Suppressor macrophage treated with lipopolysaccharide for 1 hour (primary cell): Measurements from ENCODE around the gene TCF4.

ENCODE experiments used
- DNase-seq, 3 donors: peaks; one replicate each; pipeline ENCODE4 v3.0.0-alpha.2; 2020 to 2022

TCF4 gene

DNA sequence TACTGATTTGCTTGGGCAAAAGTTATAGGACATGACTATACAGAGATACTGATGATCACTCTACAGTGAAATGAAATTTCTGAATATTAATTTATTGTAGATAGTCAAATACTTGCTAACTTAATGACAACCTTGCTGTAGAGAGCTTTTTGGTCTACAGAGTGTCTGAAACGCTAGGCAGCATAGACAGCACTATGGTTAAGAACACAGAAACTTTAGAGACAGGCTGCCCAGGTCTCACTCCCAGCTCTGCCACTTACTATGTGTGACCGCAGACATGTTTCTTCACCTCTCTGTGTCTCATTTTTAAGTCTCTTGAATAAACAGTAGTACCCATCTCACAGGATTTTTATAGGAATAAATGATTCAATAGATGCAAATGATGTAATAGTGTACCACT, 247.0 kb downstream of the TCF4 start:
- DNase-seq = no peak

DNA sequence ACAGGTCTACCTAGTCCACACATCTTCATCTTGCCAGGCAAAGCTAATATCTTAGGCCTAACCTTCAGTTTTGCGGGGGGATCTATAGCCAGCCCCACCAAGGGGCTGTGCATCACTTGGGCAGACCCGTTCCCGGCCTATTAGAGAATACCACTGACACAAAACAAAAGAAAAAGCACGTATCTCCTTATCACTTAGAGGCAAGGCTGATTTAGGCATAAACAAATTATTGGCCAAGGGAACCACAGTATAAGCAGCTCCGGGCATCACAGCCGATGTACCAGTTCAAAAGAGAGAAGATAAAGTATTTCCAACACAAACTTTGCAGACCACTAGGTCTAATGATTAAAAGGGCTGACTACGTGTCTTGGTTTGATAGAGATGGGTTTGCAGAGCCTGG, 248.0 kb downstream of the TCF4 start:
- no peak for DNase-seq

DNA sequence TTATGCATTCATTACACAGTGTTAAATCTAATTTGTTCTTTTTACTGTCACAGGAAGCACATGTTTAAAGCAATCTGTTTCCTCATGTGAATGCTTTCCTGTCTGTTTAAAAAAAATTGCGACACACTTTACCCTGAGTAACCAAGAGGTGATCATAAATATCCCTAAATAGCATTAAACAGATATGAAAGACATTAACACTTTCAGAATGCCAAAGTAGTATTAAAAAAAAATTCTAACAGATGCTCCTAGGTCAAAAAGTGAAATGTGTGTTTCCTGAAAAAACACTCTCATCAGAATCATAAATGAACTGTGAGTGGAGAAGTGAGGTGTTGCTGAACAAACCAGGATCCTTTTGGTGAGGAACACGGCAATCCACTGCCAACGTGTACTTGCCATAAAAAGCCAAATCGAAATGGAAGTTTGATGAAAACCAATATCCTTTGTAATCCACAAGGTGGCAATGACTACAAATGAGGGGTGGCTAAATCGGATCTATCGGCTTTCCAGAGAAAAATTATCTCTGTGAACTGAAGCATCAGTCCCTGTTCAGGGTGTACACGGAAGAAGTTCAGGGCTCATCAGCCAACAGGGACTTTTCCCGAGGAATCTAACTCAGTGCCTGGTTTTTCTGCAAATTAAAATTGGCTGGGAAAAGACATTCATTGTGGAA, 248.9 kb downstream of the TCF4 start:
- DNase-seq = no peak

DNA sequence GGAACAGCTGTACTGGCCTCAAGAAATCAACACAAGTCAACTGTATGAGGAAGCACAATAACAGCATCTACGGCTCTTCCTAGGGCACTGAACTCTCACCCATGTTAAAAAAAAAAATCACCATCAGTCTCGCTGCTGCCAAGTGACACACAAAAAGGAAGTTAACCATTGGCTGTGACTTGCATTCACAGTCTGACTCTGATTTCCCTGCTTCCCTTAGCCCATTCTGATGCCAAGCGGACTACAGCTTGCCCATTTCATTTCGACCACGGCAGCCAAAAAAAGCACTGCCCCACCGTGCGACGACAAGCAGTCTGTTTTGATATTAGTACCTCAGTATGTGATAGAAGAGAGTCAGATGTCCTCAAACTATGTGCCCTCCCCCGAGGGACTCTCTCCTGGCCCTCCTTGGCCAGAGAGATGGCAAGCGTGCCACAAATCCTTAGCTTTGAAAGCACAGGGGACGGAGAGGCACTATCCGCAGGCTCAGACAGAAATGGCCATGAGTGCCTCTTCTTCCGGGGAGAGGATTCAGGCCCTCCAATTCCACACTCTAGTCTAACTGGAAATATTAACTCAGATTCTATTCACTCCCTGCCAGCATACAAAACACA, 250.0 kb downstream of the TCF4 start:
- DNase-seq = peak; percentile 55 to 64 (median 60)

DNA sequence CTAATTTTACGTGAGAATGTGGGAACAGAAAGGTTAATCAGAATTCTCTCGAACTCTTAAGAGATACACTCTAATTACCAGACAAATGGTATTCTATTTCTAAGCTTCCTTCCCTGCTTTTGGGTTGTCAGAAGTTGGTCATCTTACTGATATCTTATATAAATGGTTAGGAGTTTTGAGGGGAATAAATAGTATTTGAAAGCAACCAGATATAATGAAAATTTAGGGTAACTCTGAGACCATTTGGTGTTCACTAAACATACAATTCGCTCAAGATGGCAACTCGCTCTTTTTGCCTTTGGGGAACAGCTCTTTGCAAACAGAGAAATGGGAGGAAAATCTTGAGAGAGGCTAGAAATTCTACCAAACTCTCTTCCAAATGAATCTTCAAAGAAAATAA, 250.9 kb downstream of the TCF4 start:
- no peak for DNase-seq

DNA sequence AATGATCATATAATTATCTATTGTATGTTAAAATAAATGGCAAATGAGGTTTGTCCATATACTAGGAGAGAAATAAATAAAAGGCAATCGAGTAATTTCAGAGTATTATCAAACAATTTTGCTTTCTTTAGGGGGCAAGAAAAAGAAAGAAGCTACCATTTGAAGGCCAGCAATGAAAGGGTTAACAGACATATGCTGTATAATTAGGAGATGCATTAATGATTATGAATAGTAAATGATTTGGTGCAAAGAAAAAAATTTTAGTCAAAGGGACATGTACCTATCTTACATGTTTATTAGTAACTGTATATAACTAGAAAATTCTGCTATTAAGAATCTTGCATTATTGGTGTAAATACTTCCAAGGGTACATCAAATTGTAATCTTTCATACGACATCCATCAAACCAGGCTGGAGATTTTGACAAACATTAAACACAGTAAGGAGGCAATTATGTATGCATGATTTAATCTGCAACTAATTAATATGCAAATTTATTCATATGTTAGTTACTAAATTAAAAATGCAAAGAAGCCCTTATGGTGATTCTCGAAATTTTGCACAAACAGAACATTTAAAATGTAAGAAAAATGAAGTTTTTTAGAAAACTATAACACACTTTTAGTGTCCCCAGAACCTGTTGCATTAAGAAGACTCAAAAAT, 251.4 kb downstream of the TCF4 start:
- no peak for DNase-seq

DNA sequence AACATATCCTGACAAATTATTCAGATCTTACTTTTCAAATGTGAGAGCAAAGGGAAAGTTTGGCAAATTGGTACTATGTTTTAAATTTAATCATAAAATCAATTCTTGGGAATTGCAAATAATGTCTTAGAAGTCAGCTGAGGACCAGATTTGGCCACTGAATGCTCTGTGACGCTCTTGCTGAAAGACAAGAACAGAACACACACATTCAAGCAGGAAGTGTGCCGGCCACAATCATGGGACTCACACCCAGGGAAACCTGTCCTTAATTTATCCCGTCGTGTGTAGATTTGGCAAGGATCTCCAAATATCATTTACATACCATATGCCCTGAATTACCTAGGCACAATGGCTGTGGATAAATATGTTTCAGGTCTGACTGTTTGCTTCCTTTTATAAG, 253.1 kb downstream of the TCF4 start:
- DNase-seq = peak in 1 of 3 donors; percentile 12

DNA sequence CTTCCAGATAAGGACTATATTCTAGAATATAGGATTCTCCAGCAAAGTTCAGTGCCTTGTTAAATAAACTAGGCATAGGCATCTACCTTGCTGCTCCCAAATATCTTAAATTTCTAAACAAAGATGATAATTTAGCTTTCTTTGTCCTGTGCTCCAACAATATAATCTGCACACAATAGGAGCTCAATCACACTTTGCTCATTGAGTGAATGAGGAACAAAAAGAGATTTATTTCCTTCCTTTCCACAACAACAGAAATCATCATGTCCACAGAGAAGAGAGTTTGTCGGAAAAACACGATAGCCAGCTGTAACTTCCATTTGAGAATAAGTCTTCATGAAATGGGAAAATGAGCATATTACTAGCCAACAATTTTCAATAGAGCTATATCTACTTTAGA, 256.7 kb downstream of the TCF4 start:
- no peak for DNase-seq

DNA sequence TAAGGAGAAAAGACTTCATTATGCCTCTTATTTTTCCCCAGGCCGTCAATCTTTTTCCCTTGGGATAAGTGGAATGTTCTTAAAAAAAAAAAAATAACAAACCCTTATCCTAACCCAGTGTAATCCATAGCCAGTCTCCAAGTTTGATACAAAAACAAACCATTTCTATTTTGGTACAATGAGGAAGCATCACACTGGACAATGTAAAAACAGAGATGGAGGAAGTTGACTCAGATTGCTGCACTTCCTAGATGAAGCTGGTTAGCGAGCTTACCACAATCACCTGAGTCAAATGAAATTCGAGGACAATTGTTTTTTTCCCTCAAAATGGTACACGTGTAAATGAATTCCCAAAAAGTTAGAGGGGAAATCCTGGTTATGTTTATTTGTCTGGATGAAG, 259.7 kb downstream of the TCF4 start:
- DNase-seq = peak; percentile 51 to 73 (median 69)

DNA sequence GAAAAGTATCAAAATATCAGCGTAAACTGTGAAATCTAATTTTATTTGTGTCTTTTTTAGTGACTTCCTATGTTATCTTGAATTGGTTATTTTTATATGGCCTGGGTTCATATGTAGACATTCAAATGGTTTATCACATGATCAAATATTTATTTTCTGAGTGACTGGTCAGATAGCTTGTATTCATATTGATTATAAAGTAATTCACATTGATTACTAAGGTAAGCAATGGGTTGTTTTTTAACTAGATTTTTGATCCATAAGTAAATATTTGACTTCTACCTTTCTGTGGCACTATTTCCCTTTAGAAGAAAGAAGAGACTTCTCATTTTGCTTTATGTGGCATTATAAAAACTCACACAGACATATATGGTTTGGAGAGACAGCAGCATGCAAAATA, 260.5 kb downstream of the TCF4 start:
- no peak for DNase-seq

DNA sequence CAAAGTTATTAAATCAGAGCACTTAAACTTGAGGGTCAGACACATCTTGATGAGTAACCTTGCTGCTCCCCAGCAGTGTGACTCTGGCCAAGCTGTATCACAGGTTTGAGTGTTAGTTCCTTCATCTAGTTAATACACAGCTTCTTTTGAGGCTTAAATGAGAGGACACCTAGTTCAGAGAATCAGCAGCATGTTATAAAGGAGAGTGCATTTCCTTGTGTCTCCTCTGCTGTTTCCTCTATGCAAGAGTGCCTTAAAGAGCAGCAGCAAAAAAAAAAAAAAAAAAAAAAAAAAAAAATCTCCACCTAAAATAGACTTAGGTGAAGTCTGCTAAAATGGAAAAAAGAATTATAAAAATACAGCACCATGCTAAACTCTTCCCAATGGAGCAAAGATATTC, 261.9 kb downstream of the TCF4 start:
- no peak for DNase-seq

DNA sequence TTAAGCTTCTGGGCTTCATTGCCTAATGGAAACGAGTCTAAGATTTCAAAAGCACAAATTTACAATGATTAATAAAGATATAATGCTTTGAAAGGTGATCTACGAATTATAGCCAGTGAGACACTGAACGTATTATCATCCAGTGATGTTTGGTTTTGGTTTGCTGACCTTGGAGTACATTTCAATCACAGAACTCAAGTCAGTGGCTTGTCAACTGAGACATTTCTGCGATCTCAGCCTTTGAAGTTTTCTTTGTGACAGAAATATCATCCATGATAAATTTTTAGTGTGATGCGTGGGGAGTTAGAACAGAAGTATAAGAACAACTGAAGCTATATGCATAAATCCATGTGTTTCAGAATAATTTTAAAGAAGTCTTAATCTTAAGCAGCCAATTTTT, 263.8 kb downstream of the TCF4 start:
- no peak for DNase-seq

DNA sequence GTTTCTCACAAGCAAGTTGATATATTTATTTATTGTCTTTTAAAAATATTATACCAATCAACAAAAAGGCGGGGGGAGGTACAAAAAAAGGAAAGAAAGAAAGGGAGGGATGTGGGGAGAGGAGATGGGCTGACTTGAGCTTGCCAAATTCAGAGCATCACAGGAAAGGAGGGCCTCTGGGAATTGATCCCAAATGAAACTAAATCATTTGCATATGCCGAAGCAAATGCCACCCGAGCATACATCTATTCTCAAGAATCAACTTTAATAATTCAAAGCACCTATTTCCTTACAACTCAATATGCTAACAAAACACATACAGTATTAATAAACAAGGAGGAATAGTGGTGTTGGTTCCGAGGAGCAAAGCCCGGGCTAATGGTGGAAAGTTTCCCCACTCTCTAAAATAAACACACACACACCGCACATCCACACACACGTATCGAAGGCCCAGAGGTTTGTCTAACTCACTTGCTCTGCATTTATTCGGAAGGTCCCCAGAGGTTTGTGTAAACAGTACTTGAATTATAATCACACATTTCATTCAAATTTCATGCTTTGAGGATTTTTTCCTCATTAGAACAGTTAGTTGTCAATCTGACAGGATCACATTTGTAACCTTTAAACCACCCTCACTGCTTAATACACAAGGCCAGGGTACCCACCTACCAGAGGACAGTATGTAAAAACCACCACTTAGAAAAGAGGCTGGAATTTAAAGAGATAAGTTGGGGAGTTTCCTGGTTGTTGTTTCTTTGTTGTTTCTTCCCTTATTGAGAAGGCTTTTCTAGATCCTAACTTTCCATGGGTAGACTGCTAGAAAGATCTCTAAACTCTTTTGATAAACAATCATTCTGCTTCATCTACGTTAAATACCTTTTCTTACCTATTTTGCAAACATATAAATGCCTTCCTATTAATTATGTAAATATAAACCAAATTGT, 264.7 kb downstream of the TCF4 start:
- DNase-seq = peak in 1 of 3 donors; percentile 35

DNA sequence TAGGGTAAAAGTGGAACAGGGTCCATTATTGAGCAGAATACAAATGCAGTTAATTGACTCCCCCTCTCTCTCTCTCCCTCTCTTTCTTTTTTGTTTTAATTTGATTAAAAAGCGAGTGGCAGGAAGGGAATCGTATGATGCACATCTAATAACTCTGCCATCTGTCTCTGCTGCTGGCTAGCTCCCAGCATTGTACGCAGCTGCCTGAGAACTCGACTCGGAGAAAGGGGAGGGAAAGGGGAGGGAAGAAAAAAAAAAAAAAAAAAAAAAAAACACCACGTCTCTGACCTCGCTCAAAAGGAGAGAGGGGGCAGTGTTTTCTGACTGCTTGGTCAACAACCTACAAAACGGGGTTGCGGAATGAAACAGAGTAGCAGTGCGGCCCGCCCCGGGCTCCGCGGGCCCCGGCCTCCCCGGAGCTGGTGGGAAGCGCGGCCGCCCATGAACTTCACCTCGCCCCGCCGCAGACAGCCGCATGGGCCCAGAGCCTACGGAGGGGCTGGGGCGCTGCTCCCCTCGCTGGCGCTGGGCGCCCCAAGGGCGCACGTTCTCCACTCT, 265.7 kb downstream of the TCF4 start:
- DNase-seq = peak; percentile 76 to 82 (median 77)

DNA sequence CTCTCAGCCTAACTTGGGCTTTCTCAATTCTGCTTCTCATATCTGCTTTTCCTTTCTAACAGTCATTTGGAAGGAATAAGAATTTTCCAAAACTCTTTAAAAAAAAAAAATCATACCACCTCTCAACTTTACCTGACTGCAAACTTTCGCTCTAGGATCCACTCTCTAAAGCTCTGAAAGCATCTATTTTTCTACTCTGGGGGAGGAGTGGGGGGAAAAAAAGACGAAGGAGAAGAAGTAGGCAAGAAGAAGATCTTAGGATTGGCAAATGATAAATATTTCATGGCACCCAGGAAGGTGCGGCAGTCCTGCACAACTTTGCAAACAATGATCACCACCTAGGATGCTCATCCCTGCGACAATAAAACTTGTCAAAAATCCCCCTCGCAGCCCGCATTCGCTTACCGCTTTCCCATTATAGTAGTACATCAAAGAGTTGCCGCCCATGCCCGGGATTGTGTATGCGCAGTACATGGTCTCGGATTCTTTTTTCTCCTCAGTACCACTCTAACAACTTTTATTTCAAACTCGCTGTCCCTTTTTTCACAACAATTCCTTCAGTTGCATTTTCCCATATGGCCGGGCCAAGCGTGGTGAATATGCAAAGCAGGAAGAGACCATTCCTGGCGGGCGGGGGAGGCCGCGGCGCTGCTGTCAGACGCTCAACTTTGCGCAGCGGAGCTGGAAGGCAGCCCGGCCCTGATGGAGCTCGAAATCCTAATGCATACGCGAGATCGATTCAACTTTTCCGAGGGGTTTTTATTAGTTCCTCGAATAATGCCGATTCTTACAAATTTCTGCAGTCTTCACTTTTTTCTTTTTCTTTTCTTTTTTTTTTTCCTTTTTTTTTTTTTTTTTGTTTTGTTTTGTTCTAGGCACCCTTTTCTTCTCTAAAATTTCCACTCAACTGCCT, 266.5 kb downstream of the TCF4 start:
- peak; percentile 96 for DNase-seq

DNA sequence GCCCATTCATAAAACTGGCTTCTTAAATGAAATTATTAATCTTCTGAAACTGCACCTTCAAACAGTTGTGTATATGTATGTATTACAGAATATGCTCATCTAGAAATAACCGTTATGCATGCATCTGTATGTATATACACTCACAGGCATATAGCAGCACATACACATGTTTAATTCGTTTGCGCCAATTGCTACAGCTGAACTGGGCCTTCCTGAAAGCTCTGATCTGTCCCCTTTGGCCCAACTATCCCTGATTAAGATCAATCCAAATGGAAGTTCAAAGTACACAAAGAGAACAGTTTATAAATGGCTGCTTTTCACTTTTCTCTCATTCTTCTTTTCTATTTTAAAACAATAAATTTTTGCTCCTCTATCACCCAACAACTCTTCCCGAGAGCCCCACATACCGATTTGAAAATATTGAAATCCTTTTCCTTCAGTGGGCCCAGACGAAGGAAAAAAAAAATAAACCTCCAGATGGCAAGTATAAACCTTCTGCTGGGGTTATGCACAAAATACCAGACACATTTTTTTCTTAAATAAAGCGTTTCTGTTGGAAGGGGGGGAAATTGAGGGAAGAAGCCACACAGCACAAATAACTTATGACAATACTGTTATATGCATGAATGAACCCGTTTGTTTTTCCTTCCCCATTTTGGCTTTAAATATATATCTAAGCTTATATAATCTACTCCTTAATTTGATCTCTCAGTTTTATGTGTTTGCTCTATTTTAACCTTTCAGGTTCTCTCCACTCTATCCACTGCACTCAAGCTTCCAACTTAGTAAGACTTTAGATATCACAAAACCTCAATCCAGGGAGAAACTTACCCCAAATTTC, 267.3 kb downstream of the TCF4 start:
- peak in 1 of 3 donors; percentile 33 for DNase-seq

DNA sequence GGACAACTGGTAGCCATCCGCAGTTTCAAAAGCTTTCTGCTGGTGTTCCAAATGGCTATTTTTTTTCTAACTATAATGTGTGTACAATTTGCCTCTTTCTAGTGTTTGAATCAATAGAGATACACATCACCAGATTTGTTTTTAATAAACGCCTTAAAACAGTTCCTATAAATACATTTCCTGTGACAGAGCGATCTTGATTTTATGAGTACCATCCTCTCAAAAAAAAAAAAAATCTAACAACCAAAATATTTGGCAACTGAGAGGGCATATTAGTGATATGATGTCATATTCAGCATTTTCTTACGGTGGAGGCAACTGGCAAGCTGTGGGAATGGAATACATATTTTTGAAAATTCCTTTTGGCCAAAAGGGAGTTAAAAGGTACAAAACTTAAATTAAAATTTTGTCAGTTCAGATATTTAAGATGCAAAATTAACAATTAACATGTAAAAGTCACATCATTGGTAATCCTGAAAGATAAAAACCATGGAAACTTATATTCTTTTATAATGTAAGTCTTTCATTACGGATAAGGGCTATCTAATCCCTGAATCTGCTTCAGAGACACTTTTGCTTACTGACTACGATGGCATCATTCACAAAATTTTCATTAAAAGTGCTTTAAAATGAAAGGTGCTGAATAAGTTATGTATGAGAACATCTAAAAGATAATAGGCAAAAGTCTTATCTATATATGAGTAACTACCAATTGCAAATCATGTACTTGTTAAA, 268.4 kb downstream of the TCF4 start:
- no peak for DNase-seq

DNA sequence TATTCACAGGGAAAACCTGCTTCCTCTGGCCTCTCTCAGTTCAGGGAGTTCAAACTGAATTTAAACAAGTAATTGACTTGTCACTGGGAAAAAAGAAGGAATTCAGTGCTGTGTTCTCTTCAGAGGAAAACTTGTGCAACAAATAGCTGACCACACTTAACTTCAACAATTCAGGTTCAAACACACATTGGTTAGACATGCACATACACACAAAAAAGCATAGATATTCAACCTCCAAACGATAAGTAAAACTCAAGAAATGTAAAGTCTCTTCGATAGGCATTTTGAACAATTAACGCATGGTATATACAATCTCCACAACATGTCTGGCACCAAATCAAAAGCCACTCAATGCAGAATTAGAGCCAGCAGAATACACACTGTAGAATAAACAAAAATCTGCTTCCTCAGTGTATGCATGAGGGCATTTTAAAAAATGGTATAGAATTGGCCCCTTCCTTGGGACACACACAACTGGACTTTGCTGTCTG, 269.0 kb downstream of the TCF4 start:
- no peak for DNase-seq

DNA sequence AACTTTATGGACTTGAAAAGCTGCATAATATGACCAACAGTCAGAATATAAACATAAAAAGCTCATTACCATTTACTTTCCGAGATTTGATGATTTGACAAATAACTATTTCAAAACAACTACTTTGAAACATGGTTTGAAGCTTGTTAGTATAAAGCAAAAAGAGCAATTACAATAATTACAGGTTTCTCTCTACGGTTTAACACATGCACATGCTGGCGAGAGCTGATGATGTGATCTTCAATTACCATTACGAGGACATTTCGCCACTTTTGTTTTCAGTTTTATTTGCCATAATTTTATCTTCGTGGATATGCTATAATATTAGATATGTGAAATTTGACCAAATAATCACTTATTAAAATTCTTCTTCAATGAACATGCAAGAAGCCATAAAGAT, 270.1 kb downstream of the TCF4 start:
- DNase-seq = no peak

DNA sequence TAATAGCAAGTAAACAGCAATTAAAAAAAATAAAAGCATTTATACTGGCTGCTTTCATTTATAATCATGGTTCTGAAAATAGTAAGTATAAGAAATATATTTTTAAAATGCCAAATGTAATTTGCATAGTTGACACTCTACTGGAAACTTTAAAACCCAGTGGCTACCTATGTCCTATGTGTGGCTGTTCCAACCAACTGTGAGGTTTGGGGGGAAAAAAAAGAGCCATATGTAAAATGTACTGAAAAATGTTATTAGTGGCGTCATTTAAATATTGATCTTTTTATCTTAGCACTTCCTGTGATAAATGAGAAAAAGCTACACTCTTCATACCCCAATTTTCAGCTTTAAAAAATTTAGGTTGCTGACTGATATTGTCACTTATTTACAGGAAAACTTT, 270.7 kb downstream of the TCF4 start:
- no peak for DNase-seq
